ENCODE results near the gene SLC37A3. TPM values are rescaled to one million over a fixed set of nuclear protein-coding genes. Genes with fewer than 3 reads are reported as not detected.
A peak's percentile ranks its signal among the peaks of the same experiment; 100 is the strongest.

SLC37A3 gene
- total and polyA plus RNA-seq, 2 donors (not counting 3 experiments of a cell fraction or from before 2014, with no cell fraction given), result 32.7 to 59.7 TPM

DNA sequence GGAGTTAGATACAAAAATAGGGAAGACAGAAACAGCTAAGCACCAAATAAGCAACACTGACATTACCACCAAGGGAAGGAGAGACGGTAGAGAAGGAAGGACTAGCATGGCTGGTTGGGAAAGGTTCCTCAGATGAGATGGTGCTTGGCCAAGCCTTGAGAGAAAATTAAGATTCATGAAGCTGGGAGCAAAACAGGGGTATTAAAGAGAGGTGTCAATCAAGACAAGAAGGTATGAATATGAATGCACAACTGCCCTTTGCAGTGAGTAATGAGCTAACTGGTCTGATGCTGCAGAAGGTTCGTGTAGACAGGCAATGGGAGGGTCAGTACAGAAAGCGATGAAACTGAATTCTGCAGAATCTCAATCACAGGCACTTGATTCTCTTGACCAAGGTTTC, 67.7 kb downstream of the SLC37A3 start:
- FAIRE-seq, result peak; percentile 48
- H3K4me2 ChIP-seq (ENCODE audit: insufficient read depth, low read length), result no peak overlapping the region
- intact Hi-C loops (cut with micrococcal nuclease) (no loop called here), dilution Hi-C loops (cut with MboI; ENCODE audit: extremely low pct_ligation_motif_present, low sequenced_read_pairs) (no loop called here)
- ChIA-PET POLR2A (no interaction called here), CTCF (interaction anchor here (1.1 kb wide), 1 partner anchor 728 kb away, joined by 4 read pairs; no protein-coding TSS in a partner anchor)
- H2AFZ ChIP-seq (ENCODE audit: low read depth, low read length), result no peak overlapping the region
- DNase-seq (ENCODE audit: low read depth, low spot score), result no peak
- no peaks in the 10 kb centered on the region for H3K9me1 ChIP-seq (replicated peaks; ENCODE audit: control insufficient read depth, extremely low read depth, insufficient read depth, low read length)
- H3K9ac ChIP-seq (replicated peaks; ENCODE audit: extremely low read depth, insufficient read depth, low read length), result no peak overlapping the region
- BruUV-seq (replicated peaks), result no TSS peak
- no peaks in the 10 kb centered on the region for H3K9me3 ChIP-seq (replicated peaks; ENCODE audit: control insufficient read depth, insufficient read depth, low read length)
- no peaks in the 10 kb centered on the region for H3K27me3 ChIP-seq (ENCODE audit: control insufficient read depth in 2 of 2, insufficient read depth in 2 of 2, low read length in 2 of 2)
- no peak overlapping the region for H3K4me3 ChIP-seq (replicated peaks in 1 of 3; ENCODE audit: insufficient read depth in 1 of 3, low read depth in 1 of 3, low read length in 3 of 3)
- TF ChIP-seq MYC (IDR thresholded peaks at IDR 0.05; ENCODE audit: low read depth, low read length), result no peak
- TF ChIP-seq EZH2 (IDR thresholded peaks at IDR 0.05; ENCODE audit: borderline replicate concordance, low read depth, low read length, severe bottlenecking), result no peak
- TF ChIP-seq, protein P1, sequence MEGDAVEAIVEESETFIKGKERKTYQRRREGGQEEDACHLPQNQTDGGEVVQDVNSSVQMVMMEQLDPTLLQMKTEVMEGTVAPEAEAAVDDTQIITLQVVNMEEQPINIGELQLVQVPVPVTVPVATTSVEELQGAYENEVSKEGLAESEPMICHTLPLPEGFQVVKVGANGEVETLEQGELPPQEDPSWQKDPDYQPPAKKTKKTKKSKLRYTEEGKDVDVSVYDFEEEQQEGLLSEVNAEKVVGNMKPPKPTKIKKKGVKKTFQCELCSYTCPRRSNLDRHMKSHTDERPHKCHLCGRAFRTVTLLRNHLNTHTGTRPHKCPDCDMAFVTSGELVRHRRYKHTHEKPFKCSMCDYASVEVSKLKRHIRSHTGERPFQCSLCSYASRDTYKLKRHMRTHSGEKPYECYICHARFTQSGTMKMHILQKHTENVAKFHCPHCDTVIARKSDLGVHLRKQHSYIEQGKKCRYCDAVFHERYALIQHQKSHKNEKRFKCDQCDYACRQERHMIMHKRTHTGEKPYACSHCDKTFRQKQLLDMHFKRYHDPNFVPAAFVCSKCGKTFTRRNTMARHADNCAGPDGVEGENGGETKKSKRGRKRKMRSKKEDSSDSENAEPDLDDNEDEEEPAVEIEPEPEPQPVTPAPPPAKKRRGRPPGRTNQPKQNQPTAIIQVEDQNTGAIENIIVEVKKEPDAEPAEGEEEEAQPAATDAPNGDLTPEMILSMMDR (IDR thresholded peaks at IDR 0.05; ENCODE audit: extremely low read depth in 1 of 2, insufficient read depth in 1 of 2, low read depth in 1 of 2, low read length in 2 of 2), result no peak
- no peak for TF ChIP-seq POLR2A (IDR thresholded peaks at IDR 0.05; ENCODE audit: low read depth, low read length)
- TF ChIP-seq FOS (IDR thresholded peaks at IDR 0.05; ENCODE audit: borderline replicate concordance, insufficient read depth, low read length), result no peak
- no peak for TF ChIP-seq GATA2 (IDR thresholded peaks at IDR 0.05; ENCODE audit: insufficient read depth, insufficient read length, low read depth, low read length)
- no peak for TF ChIP-seq JUN (IDR thresholded peaks at IDR 0.05; ENCODE audit: borderline replicate concordance, insufficient read depth, insufficient read length, low read depth)
- no peak for TF ChIP-seq POLR2AphosphoS5 (IDR thresholded peaks at IDR 0.05; ENCODE audit: insufficient read depth, low read depth, low read length)
- peaks cover 3% of the 10 kb centered on the region for H3K4me1 ChIP-seq (ENCODE audit: control insufficient read depth, extremely low read depth, insufficient read depth, low read length)
- H3K27ac ChIP-seq (ENCODE audit: insufficient read depth, low read depth, low read length), result no peak overlapping the region
- H3K36me3 ChIP-seq (ENCODE audit: control insufficient read depth in 2 of 2, extremely low read depth in 1 of 2, insufficient read depth in 2 of 2, low read length in 2 of 2), result peaks cover 0 to 4% of the 10 kb centered on the region in 2 experiments
- no peaks in the 10 kb centered on the region for H4K20me1 ChIP-seq (replicated peaks; ENCODE audit: control insufficient read depth, extremely low read depth, insufficient read depth, low read length)
- no peaks in the 10 kb centered on the region for H3K79me2 ChIP-seq (ENCODE audit: control insufficient read depth, insufficient read depth, low read length)
